ENCODE measurements around the gene KLHL4. TPM values are rescaled to one million over a fixed set of nuclear protein-coding genes. Genes with fewer than 3 reads are reported as not detected.

Gene KLHL4
- total and polyA plus RNA-seq, 2 donors from 2014 or later: 0.49 to 2.1 TPM

GRCh38 chrX:87572901-87573300, 55.3 kb downstream of the KLHL4 start:
- Histone ChIP-seq H3K9me3 (ENCODE audit: control insufficient read depth in 2 of 3, insufficient read depth in 1 of 3, low read length in 3 of 3) (no peaks in the 10 kb centered on the region), H3K27ac (ENCODE audit: low read depth in 2 of 2, low read length in 2 of 2) (no peak overlapping the region), H3K27me3 (ENCODE audit: control insufficient read depth, insufficient read depth, low read length) (no peaks in the 10 kb centered on the region), H3K4me1 (ENCODE audit: control insufficient read depth in 2 of 3, insufficient read depth in 2 of 3, low read depth in 1 of 3, low read length in 3 of 3) (no peaks in the 10 kb centered on the region), H3K36me3 (ENCODE audit: control insufficient read depth in 2 of 3, insufficient read depth in 3 of 3, low read length in 3 of 3) (no peaks in the 10 kb centered on the region), H3K9ac (ENCODE audit: low read length in 3 of 3) (no peak overlapping the region), H3K4me3 (ENCODE audit: low read length in 3 of 3) (no peak overlapping the region)
- no peak for FAIRE-seq
- no peak for TF ChIP-seq CTCF (IDR thresholded peaks at IDR 0.05; ENCODE audit: borderline replicate concordance, extremely low read depth, insufficient read depth)
- no peak for DNase-seq
- intact Hi-C loops (cut with DNase I): no loop called here

- no peaks in the 10 kb centered on the region for H3K4me1 ChIP-seq (ENCODE audit: control insufficient read depth in 2 of 3, insufficient read depth in 2 of 3, low read depth in 1 of 3, low read length in 3 of 3)
These were observed 61.4 kb downstream of the KLHL4 start for GRCh38 chrX:87578978-87579377.

GRCh38 chrX:87580862-87581261, 63.3 kb downstream of the KLHL4 start:
- no peaks in the 10 kb centered on the region for H3K27me3 ChIP-seq (ENCODE audit: control insufficient read depth, insufficient read depth, low read length)
- H3K27ac ChIP-seq (ENCODE audit: low read depth in 2 of 2, low read length in 2 of 2): no peak overlapping the region
- H3K4me3 ChIP-seq (ENCODE audit: low read length in 3 of 3): no peak overlapping the region
- FAIRE-seq (no peak), DNase-seq (no peak)
- no peak for TF ChIP-seq CTCF (IDR thresholded peaks at IDR 0.05; ENCODE audit: borderline replicate concordance, extremely low read depth, insufficient read depth)
- H3K9me3 ChIP-seq (ENCODE audit: control insufficient read depth in 2 of 3, insufficient read depth in 1 of 3, low read length in 3 of 3): no peaks in the 10 kb centered on the region
- H3K4me1 ChIP-seq (ENCODE audit: control insufficient read depth in 2 of 3, insufficient read depth in 2 of 3, low read depth in 1 of 3, low read length in 3 of 3): no peaks in the 10 kb centered on the region
- intact Hi-C loops (cut with DNase I): no loop called here
- H3K9ac ChIP-seq (ENCODE audit: low read length in 3 of 3): no peak overlapping the region
- no peaks in the 10 kb centered on the region for H3K36me3 ChIP-seq (ENCODE audit: control insufficient read depth in 2 of 3, insufficient read depth in 3 of 3, low read length in 3 of 3)

More at GRCh38 chrX:87578978-87579377, 61.4 kb downstream of the KLHL4 start:
- Histone ChIP-seq H3K27me3 (ENCODE audit: control insufficient read depth, insufficient read depth, low read length) (no peaks in the 10 kb centered on the region), H3K36me3 (ENCODE audit: control insufficient read depth in 2 of 3, insufficient read depth in 3 of 3, low read length in 3 of 3) (no peaks in the 10 kb centered on the region), H3K9ac (ENCODE audit: low read length in 3 of 3) (no peak overlapping the region), H3K4me3 (ENCODE audit: low read length in 3 of 3) (no peak overlapping the region), H3K27ac (ENCODE audit: low read depth in 2 of 2, low read length in 2 of 2) (no peak overlapping the region), H3K9me3 (ENCODE audit: control insufficient read depth in 2 of 3, insufficient read depth in 1 of 3, low read length in 3 of 3) (no peaks in the 10 kb centered on the region)
- no peak for TF ChIP-seq CTCF (IDR thresholded peaks at IDR 0.05; ENCODE audit: borderline replicate concordance, extremely low read depth, insufficient read depth)
- intact Hi-C loops (cut with DNase I): no loop called here
- DNase-seq (no peak), FAIRE-seq (no peak)

- no peak for TF ChIP-seq CTCF (IDR thresholded peaks at IDR 0.05; ENCODE audit: borderline replicate concordance, extremely low read depth, insufficient read depth)
- FAIRE-seq: no peak
- intact Hi-C loops (cut with DNase I): no loop called here
These were observed 64.9 kb downstream of the KLHL4 start for GRCh38 chrX:87582453-87582852.

More at GRCh38 chrX:87582453-87582852, 64.9 kb downstream of the KLHL4 start:
- Histone ChIP-seq H3K4me1 (ENCODE audit: control insufficient read depth in 2 of 3, insufficient read depth in 2 of 3, low read depth in 1 of 3, low read length in 3 of 3) (no peaks in the 10 kb centered on the region), H3K9ac (ENCODE audit: low read length in 3 of 3) (no peak overlapping the region), H3K27ac (ENCODE audit: low read depth in 2 of 2, low read length in 2 of 2) (no peak overlapping the region), H3K36me3 (ENCODE audit: control insufficient read depth in 2 of 3, insufficient read depth in 3 of 3, low read length in 3 of 3) (no peaks in the 10 kb centered on the region), H3K4me3 (ENCODE audit: low read length in 3 of 3) (no peak overlapping the region), H3K9me3 (ENCODE audit: control insufficient read depth in 2 of 3, insufficient read depth in 1 of 3, low read length in 3 of 3) (no peaks in the 10 kb centered on the region), H3K27me3 (ENCODE audit: control insufficient read depth, insufficient read depth, low read length) (no peaks in the 10 kb centered on the region)
- no peak for DNase-seq

Measured in kidney (tissue), 14 donors.